Measurements from ENCODE around the gene OSBPL6. TPM values are rescaled to one million over a fixed set of nuclear protein-coding genes. Genes with fewer than 3 reads are reported as not detected.
"Not testable (repeated sequence)": the region's sequence is repeated elsewhere in the genome, so short reads cannot be mapped to it uniquely, and the experiment has no call there.

The OSBPL6 gene
- total and polyA plus RNA-seq, 2 of the 13 experiments (the other 11 are each of a cell fraction or from before 2014, with no cell fraction given), result 0.03 to 0.11 TPM

DNA sequence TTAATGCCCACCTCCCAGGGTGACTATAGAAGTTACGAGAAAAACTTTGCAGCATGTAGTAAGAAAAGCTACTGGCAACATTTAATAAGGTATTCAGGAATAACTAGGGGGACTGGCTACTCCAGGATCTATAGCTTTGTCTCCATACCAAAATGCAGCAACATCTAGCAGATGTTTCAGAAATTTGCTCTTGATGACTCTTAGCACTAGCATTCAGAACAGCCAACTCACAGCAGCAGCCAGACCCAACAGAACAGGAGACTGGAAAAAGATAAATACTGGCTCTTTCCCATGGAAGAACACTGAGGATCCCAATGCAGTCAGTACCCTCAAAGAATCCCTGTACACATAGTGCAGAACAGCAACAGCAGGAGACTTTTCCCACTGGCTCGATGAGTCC is 151.6 kb downstream of the OSBPL6 start:
- DNase-seq (ENCODE audit: low spot score), result no peak
- TF ChIP-seq, protein P1, sequence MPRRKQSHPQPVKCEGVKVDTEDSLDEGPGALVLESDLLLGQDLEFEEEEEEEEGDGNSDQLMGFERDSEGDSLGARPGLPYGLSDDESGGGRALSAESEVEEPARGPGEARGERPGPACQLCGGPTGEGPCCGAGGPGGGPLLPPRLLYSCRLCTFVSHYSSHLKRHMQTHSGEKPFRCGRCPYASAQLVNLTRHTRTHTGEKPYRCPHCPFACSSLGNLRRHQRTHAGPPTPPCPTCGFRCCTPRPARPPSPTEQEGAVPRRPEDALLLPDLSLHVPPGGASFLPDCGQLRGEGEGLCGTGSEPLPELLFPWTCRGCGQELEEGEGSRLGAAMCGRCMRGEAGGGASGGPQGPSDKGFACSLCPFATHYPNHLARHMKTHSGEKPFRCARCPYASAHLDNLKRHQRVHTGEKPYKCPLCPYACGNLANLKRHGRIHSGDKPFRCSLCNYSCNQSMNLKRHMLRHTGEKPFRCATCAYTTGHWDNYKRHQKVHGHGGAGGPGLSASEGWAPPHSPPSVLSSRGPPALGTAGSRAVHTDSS (CRISPR knock-in tag; conservative IDR thresholded peaks at IDR 0.05), result no peak
- TF ChIP-seq ZNF431 (CRISPR knock-in tag; IDR thresholded peaks at IDR 0.05; ENCODE audit: borderline replicate concordance, low read depth) (no peak), ZNF468 (CRISPR knock-in tag; IDR thresholded peaks at IDR 0.05) (no peak)
- Histone ChIP-seq H3K4me2 (ENCODE audit: low read depth, low read length) (no peak overlapping the region), H3K27me3 (ENCODE audit: control insufficient read depth in 1 of 2, insufficient read depth in 2 of 2, low read length in 2 of 2) (no peaks in the 10 kb centered on the region), H3K4me1 (ENCODE audit: insufficient read depth, low read length) (peaks cover 9% of the 10 kb centered on the region), H3K9ac (ENCODE audit: insufficient read depth, low read depth, low read length) (no peak overlapping the region), H3K9me3 (ENCODE audit: low read length) (no peaks in the 10 kb centered on the region), H2AFZ (ENCODE audit: low read length) (no peak overlapping the region), H3K79me2 (ENCODE audit: insufficient read depth, low read length) (no peaks in the 10 kb centered on the region), H3K4me3 (replicated peaks in 1 of 3; ENCODE audit: insufficient read depth in 1 of 3, low read depth in 2 of 3, low read length in 3 of 3) (no peak overlapping the region), H3K27ac (ENCODE audit: extremely low read length, insufficient read depth, low read length) (no peak overlapping the region), H4K20me1 (ENCODE audit: insufficient read depth, low read length) (no peaks in the 10 kb centered on the region), H3K36me3 (replicated peaks in 1 of 2; ENCODE audit: control insufficient read depth in 1 of 2, insufficient read depth in 2 of 2, low read length in 2 of 2) (no peaks in the 10 kb centered on the region)
- ChIA-PET POLR2A (no interaction called here), CTCF (ENCODE audit: low intra/inter-chr PET ratio, low total read pairs) (no interaction called here)
- intact Hi-C loops (cut with micrococcal nuclease; ENCODE audit: unreplicated experiment) (no loop called here), in situ Hi-C loops (cut with HindIII; ENCODE audit: extremely low pct_ligation_motif_present, low pct_unique_long_range_greater_than_20kb) (no loop called here)
- no TSS peak for BruUV-seq (replicated peaks)
- no peak for FAIRE-seq
- 43% methylated on average over 2 of the region's 2 CpGs for WGBS (ENCODE audit: low lambda C conversion rate)
- ATAC-seq, result no peak

DNA sequence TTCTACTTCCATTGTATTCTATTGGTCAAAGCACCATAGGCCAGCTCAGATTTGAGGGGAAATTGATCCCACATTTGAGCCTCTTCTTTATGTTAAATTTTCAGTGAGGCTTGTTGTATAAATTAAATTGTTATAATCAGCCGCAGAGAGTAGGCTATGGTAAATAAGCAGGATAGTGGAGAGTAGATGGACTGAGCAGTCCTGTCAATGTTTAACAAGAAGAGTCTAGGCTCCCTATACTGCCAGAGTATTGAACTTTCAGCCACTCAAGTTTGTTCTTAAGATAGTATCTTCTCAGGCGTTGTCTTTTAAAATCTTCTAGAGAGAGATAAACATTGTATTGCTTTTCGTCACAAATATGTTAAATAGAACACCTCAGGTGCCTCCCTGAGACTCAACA is 155.7 kb downstream of the OSBPL6 start:
- 4% methylated on average over 3 of the region's 3 CpGs for WGBS (ENCODE audit: low lambda C conversion rate)
- intact Hi-C loops (cut with micrococcal nuclease; ENCODE audit: unreplicated experiment) (no loop called here), in situ Hi-C loops (cut with HindIII; ENCODE audit: extremely low pct_ligation_motif_present, low pct_unique_long_range_greater_than_20kb) (no loop called here)
- no peaks in the 10 kb centered on the region for H4K20me1 ChIP-seq (ENCODE audit: insufficient read depth, low read length)
- no peak overlapping the region for H3K4me2 ChIP-seq (ENCODE audit: low read depth, low read length)
- no TSS peak for BruUV-seq (replicated peaks)
- peak; percentile 97 for ATAC-seq
- no peaks in the 10 kb centered on the region for H3K79me2 ChIP-seq (ENCODE audit: insufficient read depth, low read length)
- no peaks in the 10 kb centered on the region for H3K9me3 ChIP-seq (ENCODE audit: low read length)
- no peaks in the 10 kb centered on the region for H3K27me3 ChIP-seq (ENCODE audit: control insufficient read depth in 1 of 2, insufficient read depth in 2 of 2, low read length in 2 of 2)
- FAIRE-seq, result no peak
- H3K27ac ChIP-seq (ENCODE audit: extremely low read length, insufficient read depth, low read length), result no peak overlapping the region
- TF ChIP-seq ARNT (IDR thresholded peaks at IDR 0.05), result no peak
- TF ChIP-seq ZFY (CRISPR knock-in tag; IDR thresholded peaks at IDR 0.05), result no peak
- TF ChIP-seq GLI4 (CRISPR knock-in tag; IDR thresholded peaks at IDR 0.05; ENCODE audit: borderline replicate concordance), result no peak
- TF ChIP-seq ZNF850 (CRISPR knock-in tag; conservative IDR thresholded peaks at IDR 0.05), result no peak
- H2AFZ ChIP-seq (ENCODE audit: low read length), result no peak overlapping the region
- peaks cover 9% of the 10 kb centered on the region for H3K4me1 ChIP-seq (ENCODE audit: insufficient read depth, low read length)
- no peak overlapping the region for H3K4me3 ChIP-seq (replicated peaks in 1 of 3; ENCODE audit: insufficient read depth in 1 of 3, low read depth in 2 of 3, low read length in 3 of 3)
- CTCF ChIA-PET (ENCODE audit: low intra/inter-chr PET ratio, low total read pairs), result no interaction called here
- POLR2A ChIA-PET, result no interaction called here
- no peak for DNase-seq (ENCODE audit: low spot score)
- no peaks in the 10 kb centered on the region for H3K36me3 ChIP-seq (replicated peaks in 1 of 2; ENCODE audit: control insufficient read depth in 1 of 2, insufficient read depth in 2 of 2, low read length in 2 of 2)
- H3K9ac ChIP-seq (ENCODE audit: insufficient read depth, low read depth, low read length), result no peak overlapping the region

DNA sequence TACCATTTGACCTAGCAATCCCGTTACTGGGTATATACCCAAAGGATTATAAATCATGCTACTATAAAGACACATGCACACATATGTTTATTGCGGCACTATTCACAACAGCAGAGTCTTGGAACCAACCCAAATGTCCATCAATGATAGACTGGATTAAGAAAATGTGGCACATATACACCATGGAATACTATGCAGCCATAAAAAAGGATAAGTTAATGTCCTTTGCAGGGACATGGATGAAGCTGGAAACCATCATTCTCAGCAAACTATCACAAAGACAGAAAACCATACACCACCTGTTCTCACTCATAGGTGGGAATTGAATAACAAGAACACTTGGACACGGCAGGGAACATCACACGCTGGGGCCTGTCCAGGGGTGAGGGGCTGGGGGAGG is 163.4 kb downstream of the OSBPL6 start:
- H2AFZ ChIP-seq (ENCODE audit: low read length); H3K36me3 ChIP-seq (replicated peaks in 1 of 2; ENCODE audit: control insufficient read depth in 1 of 2, insufficient read depth in 2 of 2, low read length in 2 of 2); H3K9me3 ChIP-seq (ENCODE audit: low read length); H3K27me3 ChIP-seq (ENCODE audit: control insufficient read depth in 1 of 2, insufficient read depth in 2 of 2, low read length in 2 of 2); ATAC-seq; H3K79me2 ChIP-seq (ENCODE audit: insufficient read depth, low read length); CTCF ChIA-PET (ENCODE audit: low intra/inter-chr PET ratio, low total read pairs); BruUV-seq (replicated peaks); DNase-seq (ENCODE audit: low spot score); H4K20me1 ChIP-seq (ENCODE audit: insufficient read depth, low read length); H3K4me3 ChIP-seq (replicated peaks in 1 of 3; ENCODE audit: insufficient read depth in 1 of 3, low read depth in 2 of 3, low read length in 3 of 3); intact Hi-C loops (cut with micrococcal nuclease; ENCODE audit: unreplicated experiment); POLR2A ChIA-PET; H3K4me2 ChIP-seq (ENCODE audit: low read depth, low read length); FAIRE-seq; H3K9ac ChIP-seq (ENCODE audit: insufficient read depth, low read depth, low read length); in situ Hi-C loops (cut with HindIII; ENCODE audit: extremely low pct_ligation_motif_present, low pct_unique_long_range_greater_than_20kb); H3K27ac ChIP-seq (ENCODE audit: extremely low read length, insufficient read depth, low read length); H3K4me1 ChIP-seq (ENCODE audit: insufficient read depth, low read length): not testable (repeated sequence)
- WGBS (ENCODE audit: low lambda C conversion rate), result 87% methylated on average over 4 of the region's 4 CpGs
